Karpas-422 (cell line): Measurements from ENCODE around the gene SBF1. TPM values are rescaled to one million over a fixed set of nuclear protein-coding genes. Genes with fewer than 3 reads are reported as not detected.
"Not testable (repeated sequence)": the region's sequence is repeated elsewhere in the genome, so short reads cannot be mapped to it uniquely, and the experiment has no call there.

Experiments used
- DNase-seq: peaks from one replicate; pipeline ENCODE4 v3.0.0-alpha.2; 2015
- H2AFZ ChIP-seq: fragments of 200-600 bp; sonication (generic); 2 replicates; pipeline ENCODE4 v1.6.1; 2014; ENCODE audit warnings: antibody characterized with exemption, low read length, mixed read lengths
- H3K27ac ChIP-seq: fragments of 200-600 bp; sonication (generic); 2 replicates; pipeline ENCODE4 v1.5.1; 2014; ENCODE audit warnings: mild to moderate bottlenecking, low read length, moderate library complexity
- H3K27me3 ChIP-seq: fragments of 200-600 bp; sonication (generic); 2 replicates; pipeline ENCODE4 v1.6.1; 2014; ENCODE audit warnings: low read length, mixed read lengths
- H3K36me3 ChIP-seq: fragments of 200-600 bp; sonication (generic); 2 replicates; pipeline ENCODE4 v1.6.1; 2014; ENCODE audit warnings: low read length, mixed read lengths; ENCODE audit not compliant: insufficient read depth
- H3K4me1 ChIP-seq: fragments of 200-600 bp; sonication (generic); 2 replicates; pipeline ENCODE4 v1.6.1; 2014; ENCODE audit warnings: mild to moderate bottlenecking, low read length, mixed read lengths
- H3K4me2 ChIP-seq: fragments of 200-600 bp; sonication (generic); 2 replicates; pipeline ENCODE4 v1.6.1; 2014; ENCODE audit warnings: low read length, low read depth, mild to moderate bottlenecking; ENCODE audit not compliant: poor library complexity, severe bottlenecking
- H3K4me3 ChIP-seq: fragments of 200-600 bp; sonication (generic); 2 replicates; pipeline ENCODE4 v1.5.1; 2014; ENCODE audit warnings: mild to moderate bottlenecking, antibody characterized with exemption, low read length, mixed read lengths
- H3K79me2 ChIP-seq: fragments of 200-600 bp; sonication (generic); 2 replicates; pipeline ENCODE4 v1.6.1; 2014; ENCODE audit warnings: mild to moderate bottlenecking, low read length, mixed read lengths
- H3K9ac ChIP-seq: fragments of 200-600 bp; sonication (generic); 2 replicates; pipeline ENCODE4 v1.6.0; 2014; ENCODE audit warnings: low read length
- H3K9me2 ChIP-seq: fragments of 200-600 bp; sonication (generic), shearing (Covaris generic); replicated peaks from 2 replicates; pipeline ENCODE4 v1.6.0; 2014; ENCODE audit warnings: mild to moderate bottlenecking, low read length, moderate library complexity; ENCODE audit not compliant: insufficient read depth
- H3K9me3 ChIP-seq: fragments of 300-700, 200-600 bp; sonication (generic); 2 replicates; pipeline ENCODE4 v1.6.1; 2014; ENCODE audit warnings: low read length, mixed read lengths
- H4K20me1 ChIP-seq: fragments of 200-600 bp; sonication (generic); 2 replicates; pipeline ENCODE4 v1.6.1; 2014; ENCODE audit warnings: mild to moderate bottlenecking, antibody characterized with exemption, low read length, low read depth; ENCODE audit not compliant: insufficient read depth
- total RNA-seq: library from RNA; depleted of rRNA; stranded (reverse); fragments of >200 nt; shearing (Covaris generic); gene quantifications from 2 replicates; pipeline ENCODE4 v1.2.3, GENCODE V29; 2014; ENCODE audit warnings: low replicate concordance

SBF1 gene
- total RNA-seq, 1 experiment from 2014 or later, result 33.5 TPM

DNA sequence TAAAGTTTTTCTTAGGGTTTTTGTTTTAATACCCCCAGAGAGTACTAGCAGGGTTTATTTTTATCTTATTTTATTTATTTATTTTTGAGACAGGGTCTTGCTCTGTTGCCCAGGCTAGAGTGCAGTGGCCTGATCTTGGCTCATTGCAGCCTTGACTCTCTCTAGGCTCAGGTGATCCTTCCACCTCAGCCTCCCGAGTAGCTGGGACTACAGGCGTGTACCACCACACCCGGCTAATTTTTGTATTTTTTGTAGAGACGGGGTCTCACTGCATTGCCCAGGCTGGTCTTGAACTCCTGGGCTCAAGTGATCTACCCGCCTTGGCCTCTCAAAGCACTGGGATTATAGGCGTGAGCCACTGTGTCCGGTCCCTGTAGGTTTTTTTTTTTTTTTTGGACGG lies 45.3 kb upstream of the SBF1 start:
- Histone ChIP-seq H4K20me1 (peaks cover 14% of the 10 kb centered on the region), H3K79me2 (peaks cover 33% of the 10 kb centered on the region), H3K4me1 (peaks cover 16% of the 10 kb centered on the region)

DNA sequence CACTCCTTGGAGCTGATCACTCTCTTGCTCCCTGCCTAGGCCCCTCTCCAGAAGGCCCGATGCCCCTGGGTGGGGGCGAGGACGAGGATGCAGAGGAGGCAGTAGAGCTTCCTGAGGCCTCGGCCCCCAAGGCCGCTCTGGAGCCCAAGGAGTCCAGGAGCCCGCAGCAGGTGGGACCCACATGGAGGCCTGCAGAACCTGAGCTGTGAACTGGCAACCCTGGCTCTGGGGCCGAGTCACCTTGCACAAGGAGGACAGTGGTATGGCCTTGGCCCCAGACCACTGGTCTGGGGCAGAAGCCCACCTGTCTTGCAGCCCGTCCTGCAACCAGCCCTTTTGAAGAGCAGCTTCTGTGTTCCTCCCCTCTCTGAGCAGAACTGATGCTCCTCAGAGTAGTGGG lies 44.3 kb upstream of the SBF1 start:
- Histone ChIP-seq H3K4me3 (no peak overlapping the region), H3K4me2 (no peak overlapping the region), H3K36me3 (peaks cover 6% of the 10 kb centered on the region; the same call in 1 of the 2 replicates), H3K27ac (no peak overlapping the region), H4K20me1 (peaks cover 11% of the 10 kb centered on the region), H3K9me2 (no peaks in the 10 kb centered on the region), H3K9me3 (no peaks in the 10 kb centered on the region), H2AFZ (no peak overlapping the region), H3K27me3 (no peaks in the 10 kb centered on the region), H3K79me2 (peaks cover 34% of the 10 kb centered on the region), H3K9ac (no peak overlapping the region), H3K4me1 (peaks cover 9% of the 10 kb centered on the region)
- no peak for DNase-seq

More for the DNA sequence above, 45.3 kb upstream of the SBF1 start:
- not testable (repeated sequence) for H3K27ac ChIP-seq, H3K9ac ChIP-seq, DNase-seq, H3K9me2 ChIP-seq, H3K9me3 ChIP-seq, H3K27me3 ChIP-seq, H3K4me3 ChIP-seq, H3K4me2 ChIP-seq, H3K36me3 ChIP-seq, H2AFZ ChIP-seq

DNA sequence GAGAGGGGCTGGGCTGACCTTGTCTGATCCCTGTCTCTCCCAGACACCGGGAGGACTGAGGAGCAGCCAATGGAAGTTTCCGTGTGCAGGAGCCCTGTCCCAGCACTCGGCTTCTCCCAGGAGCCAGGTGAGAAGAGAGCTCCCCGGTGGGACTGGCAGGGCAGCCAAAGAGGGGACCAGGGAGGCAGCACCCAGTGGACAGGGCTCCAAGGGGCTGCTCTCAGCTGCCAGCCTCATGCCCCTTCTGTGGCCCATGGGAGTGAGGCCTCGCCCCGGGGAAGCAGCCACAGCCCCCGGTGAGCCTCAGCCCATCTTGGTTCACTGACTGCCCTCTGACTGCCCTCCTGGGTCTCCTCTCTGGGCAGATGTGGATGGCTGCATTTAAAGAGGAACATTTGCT lies 43.8 kb upstream of the SBF1 start:
- Histone ChIP-seq H3K4me2 (no peak overlapping the region), H3K9ac (no peak overlapping the region), H3K9me2 (no peaks in the 10 kb centered on the region), H3K4me3 (no peak overlapping the region), H3K79me2 (peaks cover 34% of the 10 kb centered on the region), H3K36me3 (peaks cover 6% of the 10 kb centered on the region; the same call in 1 of the 2 replicates), H3K27ac (no peak overlapping the region), H3K27me3 (no peaks in the 10 kb centered on the region), H3K4me1 (peaks cover 3% of the 10 kb centered on the region; the same call in 1 of the 2 replicates), H3K9me3 (no peaks in the 10 kb centered on the region), H2AFZ (no peak overlapping the region), H4K20me1 (peaks cover 9% of the 10 kb centered on the region; the same call in 1 of the 2 replicates)
- no peak for DNase-seq

DNA sequence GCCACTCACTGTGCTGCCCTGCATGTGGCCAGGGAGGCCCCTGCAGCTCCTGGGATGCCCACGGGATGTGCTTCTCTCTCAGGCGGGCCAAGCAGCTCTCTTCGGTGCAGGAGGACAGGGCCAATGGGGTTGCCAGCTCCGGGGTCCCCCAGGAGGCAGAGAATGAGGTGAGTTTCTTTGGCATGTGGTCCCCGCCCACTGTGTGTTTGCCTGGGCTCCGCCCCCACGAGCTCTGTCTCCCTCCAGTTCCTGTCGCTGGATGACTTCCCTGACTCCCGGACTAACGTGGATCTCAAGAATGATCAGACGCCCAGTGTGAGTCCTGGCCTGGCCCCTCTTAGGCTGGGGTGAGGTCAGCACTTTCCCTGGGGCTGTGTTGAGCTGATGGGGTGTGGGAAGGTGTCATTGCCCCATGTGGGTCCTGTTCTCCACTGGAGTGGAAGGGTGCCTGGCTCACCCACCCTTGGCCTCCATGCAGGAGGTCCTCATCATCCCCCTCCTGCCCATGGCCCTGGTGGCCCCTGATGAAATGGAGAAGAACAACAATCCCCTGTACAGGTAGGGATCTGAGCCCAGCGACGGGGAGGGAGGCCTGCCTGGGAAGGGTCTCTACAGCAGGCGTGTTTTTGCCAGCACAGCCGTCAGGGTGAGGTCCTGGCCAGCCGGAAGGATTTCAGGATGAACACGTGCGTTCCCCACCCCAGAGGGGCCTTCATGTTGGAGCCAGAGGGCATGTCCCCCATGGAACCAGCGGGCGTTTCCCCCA lies 42.8 kb upstream of the SBF1 start:
- no peaks in the 10 kb centered on the region for H3K27me3 ChIP-seq
- no peak for DNase-seq
- no peaks in the 10 kb centered on the region for H3K9me2 ChIP-seq
- no peak overlapping the region for H3K9ac ChIP-seq
- 0 out of 2 replicates have a peak, but pooled peaks cover 2% of the 10 kb centered on the region for H4K20me1 ChIP-seq
- H3K4me3 ChIP-seq, result no peak overlapping the region
- peaks cover 35% of the 10 kb centered on the region for H3K79me2 ChIP-seq
- no peaks in the 10 kb centered on the region for H3K9me3 ChIP-seq
- no peak overlapping the region for H3K4me2 ChIP-seq
- peaks cover 6% of the 10 kb centered on the region; the same call in 1 of the 2 replicates for H3K36me3 ChIP-seq
- no peak overlapping the region for H2AFZ ChIP-seq
- H3K4me1 ChIP-seq, result no peaks in the 10 kb centered on the region
- H3K27ac ChIP-seq, result no peak overlapping the region

DNA sequence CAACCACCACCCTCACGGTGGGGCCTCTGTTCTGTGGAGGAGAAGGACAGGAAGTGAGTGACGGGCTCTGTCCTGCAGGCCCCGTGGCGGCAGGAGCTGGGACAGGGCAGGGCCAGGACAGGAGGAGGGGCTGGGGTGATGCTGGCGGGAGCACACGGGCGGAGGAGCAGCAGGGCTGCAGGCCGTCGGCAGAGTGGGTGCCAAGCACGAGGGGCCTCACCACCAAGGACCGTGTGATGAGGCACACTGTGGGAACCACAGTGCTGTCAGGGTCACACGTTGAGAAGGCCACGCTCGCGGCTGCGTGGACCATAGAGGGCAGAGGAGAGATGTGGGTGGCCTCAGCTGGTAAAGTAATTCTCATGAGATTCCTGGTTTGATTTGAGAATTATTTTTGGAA lies 42.1 kb upstream of the SBF1 start:
- no peak overlapping the region for H3K27ac ChIP-seq
- H3K9ac ChIP-seq, result no peak overlapping the region
- peaks cover 43% of the 10 kb centered on the region for H3K79me2 ChIP-seq
- H3K4me2 ChIP-seq, result no peak overlapping the region
- H3K36me3 ChIP-seq, result peaks cover 6% of the 10 kb centered on the region; the same call in 1 of the 2 replicates
- H3K4me1 ChIP-seq, result no peaks in the 10 kb centered on the region
- no peak for DNase-seq
- no peak overlapping the region for H2AFZ ChIP-seq
- H3K27me3 ChIP-seq, result no peaks in the 10 kb centered on the region
- H3K4me3 ChIP-seq, result no peak overlapping the region
- H3K9me3 ChIP-seq, result no peaks in the 10 kb centered on the region
- H3K9me2 ChIP-seq, result no peaks in the 10 kb centered on the region
- 0 out of 2 replicates have a peak, but pooled peaks cover 2% of the 10 kb centered on the region for H4K20me1 ChIP-seq

DNA sequence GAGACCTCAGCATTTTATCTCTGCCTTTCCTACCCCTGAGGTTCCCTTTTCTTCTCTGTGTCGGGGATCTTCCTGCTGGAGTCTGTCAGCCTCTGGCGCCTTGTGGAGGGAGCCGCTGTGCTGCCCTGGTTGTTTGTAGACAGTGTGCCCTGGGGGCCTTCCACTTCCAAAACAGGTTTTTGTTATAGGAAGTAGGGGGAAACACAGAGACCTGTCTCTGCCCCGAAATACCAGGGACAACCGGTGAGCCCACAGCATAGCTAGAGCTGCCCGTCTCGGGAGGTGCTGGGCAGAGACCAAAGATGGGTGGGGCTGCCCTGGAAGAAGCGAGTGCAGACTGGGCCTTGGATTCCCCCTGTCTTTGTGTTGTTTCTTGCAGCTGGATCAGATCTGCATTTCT lies 41.2 kb upstream of the SBF1 start:
- peaks cover 43% of the 10 kb centered on the region for H3K79me2 ChIP-seq
- no peaks in the 10 kb centered on the region for H3K27me3 ChIP-seq
- H3K9ac ChIP-seq, result no peak overlapping the region
- H4K20me1 ChIP-seq, result 0 out of 2 replicates have a peak, but pooled peaks cover 2% of the 10 kb centered on the region
- H3K9me2 ChIP-seq, result no peaks in the 10 kb centered on the region
- no peak overlapping the region for H2AFZ ChIP-seq
- no peak overlapping the region for H3K27ac ChIP-seq
- peaks cover 6% of the 10 kb centered on the region; the same call in 1 of the 2 replicates for H3K36me3 ChIP-seq
- no peak overlapping the region for H3K4me2 ChIP-seq
- H3K4me3 ChIP-seq, result no peak overlapping the region
- DNase-seq, result no peak
- no peaks in the 10 kb centered on the region for H3K9me3 ChIP-seq
- H3K4me1 ChIP-seq, result no peaks in the 10 kb centered on the region

DNA sequence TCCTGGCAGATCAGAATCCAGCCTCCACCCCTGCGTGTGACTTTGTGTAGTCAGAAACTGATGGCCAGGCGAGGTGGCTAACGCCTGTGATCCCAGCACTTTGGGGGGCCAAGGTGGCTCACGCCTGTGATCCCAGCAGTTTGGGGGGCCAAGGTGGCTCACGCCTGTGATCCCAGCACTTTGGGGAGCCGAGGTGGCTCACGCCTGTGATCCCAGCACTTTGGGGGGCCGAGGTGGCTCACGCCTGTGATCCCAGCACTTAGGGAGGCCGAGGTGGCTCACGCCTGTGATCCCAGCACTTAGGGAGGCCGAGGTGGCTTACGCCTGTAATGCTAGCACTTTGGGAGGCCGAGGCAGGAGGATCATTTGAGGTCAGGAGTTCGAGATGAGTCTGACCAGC lies 38.3 kb upstream of the SBF1 start:
- Histone ChIP-seq H4K20me1 (0 out of 2 replicates have a peak, but pooled peaks cover 2% of the 10 kb centered on the region), H3K27ac (no peak overlapping the region), H3K9ac (no peak overlapping the region), H3K79me2 (peaks cover 68% of the 10 kb centered on the region), H3K9me2 (no peaks in the 10 kb centered on the region), H2AFZ (no peak overlapping the region), H3K4me1 (peaks cover 11% of the 10 kb centered on the region), H3K4me2 (no peak overlapping the region), H3K9me3 (no peaks in the 10 kb centered on the region), H3K4me3 (no peak overlapping the region), H3K27me3 (no peaks in the 10 kb centered on the region), H3K36me3 (peaks cover 3% of the 10 kb centered on the region; the same call in 1 of the 2 replicates)
- no peak for DNase-seq

DNA sequence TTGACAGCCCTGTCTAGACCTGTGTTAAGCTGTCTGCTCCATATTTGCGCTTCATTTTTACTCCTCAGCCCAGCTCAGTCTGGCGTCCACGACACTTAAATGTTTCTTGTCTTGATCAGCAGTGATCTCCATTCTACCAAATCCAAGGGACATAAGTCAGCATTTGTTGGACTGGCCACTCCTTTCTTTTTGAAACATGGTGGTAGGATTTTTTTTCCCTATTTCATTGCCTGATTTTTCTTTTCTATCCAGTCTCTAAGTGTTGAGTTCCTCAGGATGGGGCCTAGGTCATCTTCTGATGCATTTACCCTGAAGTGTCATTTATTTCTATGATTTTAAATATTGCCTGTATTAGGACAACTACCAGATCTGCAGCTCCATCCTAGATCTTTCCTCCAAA lies 34.1 kb upstream of the SBF1 start:
- Histone ChIP-seq H4K20me1 (0 out of 2 replicates have a peak, but pooled peaks cover 3% of the 10 kb centered on the region), H3K9me2 (no peaks in the 10 kb centered on the region), H3K36me3 (no peaks in the 10 kb centered on the region), H3K4me3 (peak overlapping the region; percentile 94), H3K9me3 (no peaks in the 10 kb centered on the region), H2AFZ (no peak overlapping the region), H3K4me2 (peak overlapping the region; percentile 98), H3K4me1 (peaks cover 20% of the 10 kb centered on the region), H3K9ac (peak overlapping the region; percentile 81), H3K27me3 (no peaks in the 10 kb centered on the region), H3K79me2 (peaks cover 59% of the 10 kb centered on the region), H3K27ac (0 out of 2 replicates have a peak overlapping the region, but pooled peaks have one; percentile 4)
- peak; percentile 46 for DNase-seq
